AG09319 (cell line): ENCODE measurements around the gene INHBC.
"Not testable (repeated sequence)": the region's sequence is repeated elsewhere in the genome, so short reads cannot be mapped to it uniquely, and the experiment has no call there.

Experiments used
- DNase-seq: peaks from one replicate; pipeline ENCODE4 v3.0.0-alpha.2; 2010; ENCODE audit warnings: low read depth; ENCODE audit errors: extremely low read depth
- TF ChIP-seq, protein P1 (sequence below): IDR thresholded peaks from 2 replicates; pipeline ENCODE4 v1.5.1; 2011; ENCODE audit warnings: low read depth, mild to moderate bottlenecking, inconsistent platforms, low read length, moderate library complexity

Gene INHBC

GRCh38 chr12:57441846-57442427, 7.4 kb downstream of the INHBC start:
- DNase-seq, result no peak
- TF ChIP-seq, protein P1, sequence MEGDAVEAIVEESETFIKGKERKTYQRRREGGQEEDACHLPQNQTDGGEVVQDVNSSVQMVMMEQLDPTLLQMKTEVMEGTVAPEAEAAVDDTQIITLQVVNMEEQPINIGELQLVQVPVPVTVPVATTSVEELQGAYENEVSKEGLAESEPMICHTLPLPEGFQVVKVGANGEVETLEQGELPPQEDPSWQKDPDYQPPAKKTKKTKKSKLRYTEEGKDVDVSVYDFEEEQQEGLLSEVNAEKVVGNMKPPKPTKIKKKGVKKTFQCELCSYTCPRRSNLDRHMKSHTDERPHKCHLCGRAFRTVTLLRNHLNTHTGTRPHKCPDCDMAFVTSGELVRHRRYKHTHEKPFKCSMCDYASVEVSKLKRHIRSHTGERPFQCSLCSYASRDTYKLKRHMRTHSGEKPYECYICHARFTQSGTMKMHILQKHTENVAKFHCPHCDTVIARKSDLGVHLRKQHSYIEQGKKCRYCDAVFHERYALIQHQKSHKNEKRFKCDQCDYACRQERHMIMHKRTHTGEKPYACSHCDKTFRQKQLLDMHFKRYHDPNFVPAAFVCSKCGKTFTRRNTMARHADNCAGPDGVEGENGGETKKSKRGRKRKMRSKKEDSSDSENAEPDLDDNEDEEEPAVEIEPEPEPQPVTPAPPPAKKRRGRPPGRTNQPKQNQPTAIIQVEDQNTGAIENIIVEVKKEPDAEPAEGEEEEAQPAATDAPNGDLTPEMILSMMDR, result no peak

- DNase-seq, result not testable (repeated sequence)
Measured at GRCh38 chr12:57444337-57444736, 9.8 kb downstream of the INHBC start.

DNA sequence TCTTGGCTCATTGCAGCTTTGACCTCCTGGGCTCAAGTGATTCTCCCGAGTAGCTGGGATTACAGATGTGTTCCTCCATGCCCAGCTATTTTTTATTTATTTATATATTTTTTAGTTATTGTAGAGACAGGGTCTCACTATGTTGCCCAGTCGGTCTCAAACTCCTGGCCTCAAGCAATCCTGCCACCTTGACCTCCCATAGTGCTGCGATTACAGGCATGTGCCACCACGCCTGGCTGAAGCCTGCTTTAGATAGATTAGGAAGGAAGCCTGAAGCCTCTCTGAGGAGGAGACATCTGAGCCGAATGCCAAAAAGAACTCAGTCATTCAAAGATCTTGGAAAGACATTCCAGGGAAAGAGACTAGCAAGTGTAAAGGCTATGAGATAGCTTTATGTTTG, 10.2 kb downstream of the INHBC start:
- TF ChIP-seq, protein P1, result no peak
- no peak for DNase-seq

GRCh38 chr12:57446292-57446960, 11.8 kb downstream of the INHBC start:
- no peak for DNase-seq
- TF ChIP-seq, protein P1, result no peak

DNA sequence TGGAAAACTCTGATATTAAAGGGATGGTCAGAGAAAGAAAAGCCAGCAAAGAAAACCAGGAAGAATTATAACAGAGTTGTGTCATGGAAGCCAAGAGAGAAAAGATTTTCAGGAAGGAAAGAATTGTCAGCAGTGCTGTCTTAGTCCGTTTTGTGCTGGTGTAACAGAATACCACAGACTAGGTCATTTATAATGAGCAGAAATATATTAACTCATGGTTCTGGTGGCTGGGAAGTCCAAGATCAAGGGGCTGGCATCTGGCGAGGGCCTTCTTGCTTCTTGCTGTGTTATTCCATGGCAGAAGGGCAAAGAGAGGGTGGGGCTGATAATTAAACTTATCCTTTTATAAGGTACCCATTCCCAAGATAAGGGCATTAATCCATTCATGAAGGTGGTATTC, 14.1 kb downstream of the INHBC start:
- TF ChIP-seq, protein P1, result no peak
- DNase-seq, result no peak

- TF ChIP-seq, protein P1, result no peak
- no peak for DNase-seq
Measured at GRCh38 chr12:57449375-57449774, 14.8 kb downstream of the INHBC start.

DNA sequence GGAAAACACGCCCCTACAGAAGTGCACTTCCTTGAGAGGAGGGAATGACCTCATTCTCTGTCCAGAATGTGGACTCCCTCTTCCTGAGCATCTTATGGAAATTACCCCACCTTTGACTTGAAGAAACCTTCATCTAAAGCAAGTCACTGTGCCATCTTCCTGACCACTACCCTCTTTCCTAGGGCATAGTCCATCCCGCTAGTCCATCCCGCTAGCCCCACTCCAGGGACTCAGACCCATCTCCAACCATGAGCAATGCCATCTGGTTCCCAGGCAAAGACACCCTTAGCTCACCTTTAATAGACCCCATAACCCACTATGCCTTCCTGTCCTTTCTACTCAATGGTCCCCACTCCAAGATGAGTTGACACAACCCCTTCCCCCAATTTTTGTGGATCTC, 15.5 kb downstream of the INHBC start:
- no peak for DNase-seq
- TF ChIP-seq, protein P1, result no peak
